Measurements from ENCODE around the gene TRIM25. TPM values are rescaled to one million over a fixed set of nuclear protein-coding genes. Genes with fewer than 3 reads are reported as not detected.
A peak's percentile ranks its signal among the peaks of the same experiment; 100 is the strongest.

The TRIM25 gene
- total and polyA plus RNA-seq, 2 experiments from 2014 or later: 7.3 to 13.8 TPM

GRCh38 chr17:56926270-56926669 lies 12.4 kb upstream of the TRIM25 start:
- H3K36me3 ChIP-seq: no peaks in the 10 kb centered on the region
- H3K4me1 ChIP-seq (ENCODE audit: low read depth): no peaks in the 10 kb centered on the region
- H3K27me3 ChIP-seq: no peaks in the 10 kb centered on the region
- H3K9me3 ChIP-seq (ENCODE audit: low read depth): peaks cover 3% of the 10 kb centered on the region
- H3K27ac ChIP-seq: no peak overlapping the region
- no peak for DNase-seq (ENCODE audit: low read depth in 1 of 2, low spot score in 1 of 2)
- TF ChIP-seq CTCF (IDR thresholded peaks at IDR 0.05; ENCODE audit: low read depth, low read length): no peak
- H3K4me3 ChIP-seq: no peak overlapping the region

GRCh38 chr17:56925088-56925487 lies 11.2 kb upstream of the TRIM25 start:
- no peak overlapping the region for H3K27ac ChIP-seq
- H3K4me1 ChIP-seq (ENCODE audit: low read depth): no peaks in the 10 kb centered on the region
- no peak for DNase-seq (ENCODE audit: low read depth in 1 of 2, low spot score in 1 of 2)

GRCh38 chr17:56919717-56920116 lies 5.9 kb upstream of the TRIM25 start:
- H3K36me3 ChIP-seq: no peaks in the 10 kb centered on the region
- H3K27me3 ChIP-seq: peaks cover 7% of the 10 kb centered on the region
- no peaks in the 10 kb centered on the region for H3K9me3 ChIP-seq (ENCODE audit: low read depth)
- H3K4me1 ChIP-seq (ENCODE audit: low read depth): peaks cover 3% of the 10 kb centered on the region
- TF ChIP-seq CTCF (IDR thresholded peaks at IDR 0.05; ENCODE audit: low read depth, low read length): no peak
- DNase-seq (ENCODE audit: low read depth in 1 of 2, low spot score in 1 of 2): peak in 1 of 2 donors; percentile 24
- no peak overlapping the region for H3K27ac ChIP-seq
- no peak overlapping the region for H3K4me3 ChIP-seq

More at GRCh38 chr17:56925088-56925487, 11.2 kb upstream of the TRIM25 start:
- peaks cover 3% of the 10 kb centered on the region for H3K9me3 ChIP-seq (ENCODE audit: low read depth)
- no peaks in the 10 kb centered on the region for H3K27me3 ChIP-seq
- no peak for TF ChIP-seq CTCF (IDR thresholded peaks at IDR 0.05; ENCODE audit: low read depth, low read length)
- H3K4me3 ChIP-seq: no peak overlapping the region
- H3K36me3 ChIP-seq: no peaks in the 10 kb centered on the region

- TF ChIP-seq CTCF (IDR thresholded peaks at IDR 0.05; ENCODE audit: low read depth, low read length): no peak
- no peak overlapping the region for H3K4me3 ChIP-seq
Measured at GRCh38 chr17:56918916-56919315, 5.1 kb upstream of the TRIM25 start.

GRCh38 chr17:56917559-56918296 lies 3.9 kb upstream of the TRIM25 start:
- Histone ChIP-seq H3K27ac (no peak overlapping the region), H3K4me1 (ENCODE audit: low read depth) (peaks cover 5% of the 10 kb centered on the region), H3K27me3 (peaks cover 16% of the 10 kb centered on the region), H3K9me3 (ENCODE audit: low read depth) (no peaks in the 10 kb centered on the region), H3K36me3 (no peaks in the 10 kb centered on the region), H3K4me3 (no peak overlapping the region)
- TF ChIP-seq CTCF (IDR thresholded peaks at IDR 0.05; ENCODE audit: low read depth, low read length): no peak
- DNase-seq (ENCODE audit: low read depth in 1 of 2, low spot score in 1 of 2): peak in 1 of 2 donors; percentile 26

More at GRCh38 chr17:56918916-56919315, 5.1 kb upstream of the TRIM25 start:
- H3K9me3 ChIP-seq (ENCODE audit: low read depth): no peaks in the 10 kb centered on the region
- H3K27me3 ChIP-seq: peaks cover 7% of the 10 kb centered on the region
- no peaks in the 10 kb centered on the region for H3K36me3 ChIP-seq
- DNase-seq (ENCODE audit: low read depth in 1 of 2, low spot score in 1 of 2): peak in 1 of 2 donors; percentile 88
- H3K4me1 ChIP-seq (ENCODE audit: low read depth): peaks cover 5% of the 10 kb centered on the region
- no peak overlapping the region for H3K27ac ChIP-seq
